Ascending aorta (tissue), 2 donors: Measurements from ENCODE around the gene MX2. TPM values are rescaled to one million over a fixed set of nuclear protein-coding genes. Genes with fewer than 3 reads are reported as not detected.

Experiments used
- DNase-seq, 2 donors: peaks; one replicate each; pipeline ENCODE4 v3.0.0-alpha.2; 2019; ENCODE audit warnings: low spot score in 2 of 2
- H3K27ac ChIP-seq, 2 donors: fragments of 200-600 bp; sonication (generic); one replicate each; pipeline ENCODE4 v1.5.1; 2016 to 2017; ENCODE audit warnings: mild to moderate bottlenecking in 1 of 2
- H3K27me3 ChIP-seq: fragments of 200-600 bp; sonication (generic); one replicate; pipeline ENCODE4 v1.5.1; 2017
- H3K36me3 ChIP-seq, 2 donors: fragments of 200-600 bp; sonication (generic); one replicate each; pipeline ENCODE4 v1.5.1; 2016
- H3K4me1 ChIP-seq, 2 donors: fragments of 200-600 bp; sonication (generic); one replicate each; pipeline ENCODE4 v1.5.1; 2016 to 2017; ENCODE audit warnings: mild to moderate bottlenecking in 1 of 2
- H3K4me3 ChIP-seq, 2 donors: fragments of 200-600 bp; sonication (generic); one replicate each; pipeline ENCODE4 v1.5.1; 2016 to 2017; ENCODE audit warnings: mild to moderate bottlenecking in 1 of 2
- H3K9me3 ChIP-seq, 2 donors: fragments of 200-600 bp; sonication (generic); one replicate each; pipeline ENCODE4 v1.5.1; 2016
- CTCF ChIP-seq, 3 experiments: fragments of 200-600 bp in 2 of 3; fragments of 450-650 bp in 1 of 3; sonication (generic) in 2 of 3; IDR thresholded peaks; one replicate each; pipeline ENCODE4 v1.5.1; 2016 to 2019; ENCODE audit warnings: antibody characterized with exemption in 3 of 3, mild to moderate bottlenecking in 1 of 3, moderate library complexity in 1 of 3
- intact Hi-C: fragments of 100-400 bp; cut with DNase I; formaldehyde crosslinking; loops from one replicate; pipeline ENCODE4 v1.15.1; 2023
- total RNA-seq: library from RNA; depleted of rRNA; stranded (reverse); fragments of >200 nt; gene quantifications from one replicate; pipeline ENCODE4 v1.1.0, GENCODE V29; 2016

MX2 gene
- total RNA-seq, 1 donor from 2014 or later = 9.7 TPM

DNA sequence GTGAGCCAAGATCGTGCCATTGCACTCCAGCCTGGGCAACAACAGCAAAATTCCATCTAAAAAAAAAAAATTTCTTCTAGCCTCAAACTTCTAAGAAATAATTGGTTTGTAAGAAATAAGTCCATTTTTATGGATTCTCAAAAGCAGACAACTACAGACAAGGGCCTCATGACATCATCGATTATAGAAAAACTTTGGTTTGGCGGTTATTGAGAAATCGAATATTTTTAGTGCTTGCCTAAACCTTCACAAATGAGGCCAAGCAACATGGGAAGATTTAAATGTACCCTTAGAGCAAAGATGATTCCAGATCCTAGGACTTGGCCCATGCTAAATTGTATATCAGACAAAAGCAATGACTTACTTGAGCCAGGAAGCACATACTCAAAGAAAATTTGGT is 36.4 kb downstream of the MX2 start:
- Histone ChIP-seq H3K36me3 (no peaks in the 10 kb centered on the region), H3K4me3 (no peak overlapping the region), H3K4me1 (no peaks in the 10 kb centered on the region), H3K27me3 (no peaks in the 10 kb centered on the region), H3K9me3 (no peaks in the 10 kb centered on the region), H3K27ac (no peak overlapping the region)
- TF ChIP-seq CTCF (IDR thresholded peaks at IDR 0.05) = no peak
- intact Hi-C loops = no loop called here
- no peak for DNase-seq

GRCh38 chr21:41398831-41399230 is 37.0 kb downstream of the MX2 start:
- Histone ChIP-seq H3K4me1 (no peaks in the 10 kb centered on the region), H3K27ac (no peak overlapping the region), H3K4me3 (no peak overlapping the region), H3K9me3 (no peaks in the 10 kb centered on the region), H3K36me3 (peaks cover 0 to under 1% of the 10 kb centered on the region in 2 donors), H3K27me3 (no peaks in the 10 kb centered on the region)
- TF ChIP-seq CTCF (IDR thresholded peaks at IDR 0.05) = no peak
- intact Hi-C loops = no loop called here
- no peak for DNase-seq

GRCh38 chr21:41399246-41399800 is 37.5 kb downstream of the MX2 start:
- Histone ChIP-seq H3K4me3 (no peak overlapping the region), H3K9me3 (no peaks in the 10 kb centered on the region), H3K4me1 (no peaks in the 10 kb centered on the region), H3K36me3 (peaks cover 0 to 2% of the 10 kb centered on the region in 2 donors), H3K27ac (no peak overlapping the region), H3K27me3 (no peaks in the 10 kb centered on the region)
- intact Hi-C loops = no loop called here
- no peak for DNase-seq
- TF ChIP-seq CTCF (IDR thresholded peaks at IDR 0.05) = no peak

DNA sequence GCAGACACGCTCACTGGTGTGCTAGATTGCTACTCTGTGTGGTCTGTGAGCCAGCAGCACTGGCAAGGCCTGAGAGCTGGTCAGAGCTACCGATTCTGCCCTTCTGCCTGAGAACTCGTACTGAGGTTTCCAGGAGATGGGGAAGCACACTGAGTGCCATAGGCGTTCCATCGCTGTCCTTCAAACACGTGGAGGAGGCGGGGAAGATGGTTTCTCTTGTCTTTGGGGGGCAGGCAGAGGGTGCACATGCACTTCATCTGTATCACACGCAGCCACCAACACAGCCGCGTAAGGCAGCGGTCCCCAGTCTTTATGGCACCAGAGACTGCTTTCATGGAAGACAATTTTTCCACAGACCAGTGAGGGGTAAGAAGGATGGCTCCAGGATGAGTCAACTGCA is 40.4 kb downstream of the MX2 start:
- intact Hi-C loops = no loop called here
- Histone ChIP-seq H3K27ac (no peak overlapping the region), H3K4me3 (no peak overlapping the region), H3K36me3 (peaks cover 0 to 2% of the 10 kb centered on the region in 2 donors), H3K27me3 (no peaks in the 10 kb centered on the region), H3K9me3 (no peaks in the 10 kb centered on the region), H3K4me1 (no peaks in the 10 kb centered on the region)
- no peak for DNase-seq
- no peak for TF ChIP-seq CTCF (IDR thresholded peaks at IDR 0.05)

- Histone ChIP-seq H3K27ac (no peak overlapping the region), H3K27me3 (no peaks in the 10 kb centered on the region), H3K4me1 (no peaks in the 10 kb centered on the region), H3K9me3 (no peaks in the 10 kb centered on the region), H3K4me3 (no peak overlapping the region), H3K36me3 (peaks cover 0 to 2% of the 10 kb centered on the region in 2 donors)
- intact Hi-C loops = no loop called here
- no peak for TF ChIP-seq CTCF (IDR thresholded peaks at IDR 0.05)
- no peak for DNase-seq
Observed at GRCh38 chr21:41402796-41403195, 41.0 kb downstream of the MX2 start.

GRCh38 chr21:41403331-41403730 is 41.5 kb downstream of the MX2 start:
- TF ChIP-seq CTCF (IDR thresholded peaks at IDR 0.05) = no peak
- Histone ChIP-seq H3K27ac (no peak overlapping the region), H3K9me3 (no peaks in the 10 kb centered on the region), H3K36me3 (peaks cover 0 to 2% of the 10 kb centered on the region in 2 donors), H3K27me3 (no peaks in the 10 kb centered on the region), H3K4me1 (no peaks in the 10 kb centered on the region), H3K4me3 (no peak overlapping the region)
- no peak for DNase-seq
- intact Hi-C loops = no loop called here
